HUDEP-2 (cell line): Measurements from ENCODE around the gene KDM4C.
"Not testable (repeated sequence)": the region's sequence is repeated elsewhere in the genome, so short reads cannot be mapped to it uniquely, and the experiment has no call there.

Source experiments
- DNase-seq, 76 experiments: peaks; one replicate each; lab custom pipeline; 2025; ENCODE audit not compliant: unreplicated experiment in 76 of 76; lab: John Stamatoyannopoulos, UW

The KDM4C gene

DNA sequence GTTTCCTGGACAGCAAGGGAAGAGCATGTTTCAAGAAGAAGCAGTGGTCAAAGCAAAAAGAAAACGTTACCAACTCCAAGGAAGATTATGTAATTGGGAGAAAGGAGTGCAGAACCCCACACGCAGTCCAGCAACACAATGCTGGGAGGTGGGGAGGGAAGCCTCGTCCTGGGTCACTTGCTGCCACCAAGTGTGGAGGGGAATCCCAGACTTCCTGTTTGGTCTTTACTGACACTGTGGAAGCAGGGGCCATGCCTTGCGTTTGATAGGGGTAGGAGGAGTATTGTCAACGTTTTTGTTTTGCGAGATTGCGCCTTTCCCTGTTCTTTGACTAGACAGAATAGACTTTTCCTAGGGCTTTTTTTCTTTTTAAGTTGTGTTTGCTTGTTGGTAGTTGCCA, 421.0 kb downstream of the KDM4C start:
- no peak for DNase-seq

DNA sequence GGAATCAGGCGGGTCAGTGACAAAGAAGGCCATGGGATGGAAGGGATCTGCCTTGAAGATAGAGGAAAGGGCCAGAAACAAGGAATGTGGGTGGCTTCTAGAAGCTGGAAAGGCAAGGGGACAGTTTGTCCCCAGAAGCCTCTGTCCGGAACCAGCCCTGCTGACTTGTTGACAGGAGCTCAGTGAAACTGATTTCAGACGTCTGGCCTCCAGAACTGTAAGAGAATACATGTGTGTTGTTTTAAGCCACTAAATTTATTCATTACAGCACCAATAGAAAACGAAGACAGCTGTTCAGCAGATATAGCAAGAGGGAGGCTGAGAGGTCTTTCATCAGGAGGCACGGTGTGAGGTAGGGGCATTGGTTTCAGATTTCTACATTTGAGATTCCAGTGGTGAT, 422.5 kb downstream of the KDM4C start:
- DNase-seq, result no peak

- not testable (repeated sequence) for DNase-seq
Observed at GRCh38 chr9:7183139-7183538, 425.4 kb downstream of the KDM4C start.

DNA sequence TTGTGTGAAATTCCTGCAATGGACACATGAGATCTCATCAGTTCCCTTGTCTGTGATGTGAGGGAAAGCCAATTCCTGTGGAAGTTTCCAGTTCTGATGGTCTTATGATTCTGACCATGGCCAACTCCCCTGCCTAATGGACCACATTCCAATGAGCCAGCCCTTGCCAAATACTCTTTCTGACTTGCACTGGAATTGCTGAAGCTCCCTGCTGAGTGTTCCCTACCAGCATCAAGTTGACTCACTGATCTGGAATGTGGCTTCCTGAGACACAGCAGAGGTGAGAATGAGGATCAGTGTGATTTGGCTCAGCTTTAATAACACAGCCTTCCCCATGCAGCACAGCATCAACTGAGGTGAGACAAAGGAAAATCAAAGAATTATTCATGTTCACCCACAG, 427.8 kb downstream of the KDM4C start:
- DNase-seq, result no peak

GRCh38 chr9:7186175-7186574, 428.4 kb downstream of the KDM4C start:
- DNase-seq, result peak in 28 of 76 experiments; percentile 2 to 46 (median 20)

DNA sequence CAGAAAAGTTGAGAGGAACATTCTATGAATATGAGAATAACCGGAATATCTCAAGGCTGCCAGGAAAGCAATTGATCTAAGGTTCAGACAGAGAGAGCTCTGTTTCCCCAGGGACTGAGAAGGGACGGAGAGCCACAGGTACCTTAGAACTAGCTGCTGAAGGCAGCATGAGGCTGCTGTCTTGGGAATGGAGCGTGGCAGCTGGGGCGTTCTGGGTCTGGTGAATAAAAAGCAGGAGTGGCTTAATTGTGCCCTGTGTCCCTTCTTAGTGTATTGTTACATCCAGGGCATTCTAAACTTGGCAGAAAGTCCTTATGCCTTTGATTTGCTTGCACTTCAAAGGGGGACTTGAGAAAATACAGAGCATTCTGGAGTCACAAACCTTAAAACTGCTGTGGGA, 434.5 kb downstream of the KDM4C start:
- no peak for DNase-seq

GRCh38 chr9:7195526-7195925, 437.8 kb downstream of the KDM4C start:
- no peak for DNase-seq

GRCh38 chr9:7196467-7196866, 438.7 kb downstream of the KDM4C start:
- DNase-seq, result no peak

DNA sequence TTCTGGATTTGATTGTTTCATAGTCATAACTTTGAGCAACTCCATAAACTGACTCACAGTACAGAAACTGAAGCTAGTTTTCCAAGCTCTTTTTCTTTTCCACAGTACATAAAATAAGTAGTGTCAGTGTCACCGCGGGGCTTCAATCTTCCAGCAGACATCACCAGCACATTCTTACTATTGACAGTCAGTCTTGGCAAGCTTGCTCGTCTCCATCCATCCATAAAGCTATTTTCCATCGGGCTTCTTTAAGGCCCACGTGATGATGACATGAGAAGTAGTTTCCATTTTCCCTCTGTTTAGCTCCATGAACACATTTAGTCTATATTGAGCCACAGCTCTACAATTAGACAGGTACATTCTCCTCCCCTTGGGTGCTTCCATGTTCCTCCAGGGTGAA, 443.4 kb downstream of the KDM4C start:
- no peak for DNase-seq

- DNase-seq, result no peak
Observed at GRCh38 chr9:7205806-7206205, 448.0 kb downstream of the KDM4C start.

- no peak for DNase-seq
Observed at GRCh38 chr9:7206221-7206758, 448.5 kb downstream of the KDM4C start.

GRCh38 chr9:7209016-7209715, 451.4 kb downstream of the KDM4C start:
- DNase-seq, result no peak

- DNase-seq, result no peak
Observed at GRCh38 chr9:7209990-7210389, 452.2 kb downstream of the KDM4C start.

DNA sequence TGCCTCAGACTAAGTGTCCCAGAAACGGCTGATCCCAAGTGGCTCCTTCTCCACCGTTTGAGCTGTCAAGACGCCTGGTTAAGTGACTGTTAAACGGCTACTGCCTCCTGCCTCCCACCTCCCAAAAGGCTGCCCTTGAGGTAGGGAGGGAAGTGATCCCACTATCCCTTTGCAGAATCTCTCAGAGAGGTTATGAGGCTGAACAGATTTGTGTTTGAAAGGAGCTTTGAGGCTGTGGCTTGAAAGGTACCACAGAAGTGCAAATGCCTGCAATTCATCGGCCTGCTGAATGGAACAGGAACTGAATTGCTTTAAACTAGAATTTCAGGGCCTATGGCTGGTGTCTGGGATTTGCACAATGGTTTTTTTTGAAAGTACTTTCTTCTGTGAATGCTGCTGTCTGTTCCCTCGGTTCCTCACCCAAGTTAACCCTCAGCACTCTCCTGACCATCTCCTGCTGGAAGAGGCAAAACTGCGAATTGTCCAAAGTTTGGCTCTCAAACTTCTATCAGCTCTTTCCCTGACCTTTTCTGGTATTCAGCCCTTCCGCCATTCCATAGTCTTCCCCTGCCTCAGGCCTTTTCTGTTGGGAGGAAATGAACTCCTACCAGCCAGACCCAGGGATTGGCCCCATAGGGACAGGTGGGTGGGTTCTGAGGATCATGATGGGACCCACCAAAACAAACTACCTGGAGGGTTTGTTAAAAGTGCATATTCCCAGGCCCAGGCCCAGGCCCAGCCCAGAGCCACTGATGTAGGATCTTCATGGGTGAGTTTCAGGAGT, 453.3 kb downstream of the KDM4C start:
- DNase-seq, result no peak

DNA sequence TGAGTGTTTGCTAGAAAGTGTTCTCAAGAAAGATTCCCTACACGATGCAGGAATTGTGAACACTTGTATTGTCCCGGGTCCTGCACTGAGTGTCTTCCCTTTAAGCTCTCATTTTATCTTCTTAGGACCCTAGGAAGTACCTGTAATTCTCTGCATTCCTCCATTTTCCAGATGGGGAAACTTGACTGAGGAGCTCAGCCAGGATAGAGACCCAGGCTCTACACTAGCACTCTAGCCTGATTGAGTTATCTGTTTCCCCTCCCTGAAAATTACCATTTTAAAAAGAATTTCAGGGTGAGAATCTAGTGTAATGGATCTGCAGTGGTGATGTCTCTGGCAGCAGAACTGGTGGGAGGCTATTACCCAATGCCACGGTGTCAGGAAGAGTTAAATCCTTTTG, 453.9 kb downstream of the KDM4C start:
- DNase-seq, result no peak

GRCh38 chr9:7212101-7212500, 454.3 kb downstream of the KDM4C start:
- DNase-seq, result no peak

DNA sequence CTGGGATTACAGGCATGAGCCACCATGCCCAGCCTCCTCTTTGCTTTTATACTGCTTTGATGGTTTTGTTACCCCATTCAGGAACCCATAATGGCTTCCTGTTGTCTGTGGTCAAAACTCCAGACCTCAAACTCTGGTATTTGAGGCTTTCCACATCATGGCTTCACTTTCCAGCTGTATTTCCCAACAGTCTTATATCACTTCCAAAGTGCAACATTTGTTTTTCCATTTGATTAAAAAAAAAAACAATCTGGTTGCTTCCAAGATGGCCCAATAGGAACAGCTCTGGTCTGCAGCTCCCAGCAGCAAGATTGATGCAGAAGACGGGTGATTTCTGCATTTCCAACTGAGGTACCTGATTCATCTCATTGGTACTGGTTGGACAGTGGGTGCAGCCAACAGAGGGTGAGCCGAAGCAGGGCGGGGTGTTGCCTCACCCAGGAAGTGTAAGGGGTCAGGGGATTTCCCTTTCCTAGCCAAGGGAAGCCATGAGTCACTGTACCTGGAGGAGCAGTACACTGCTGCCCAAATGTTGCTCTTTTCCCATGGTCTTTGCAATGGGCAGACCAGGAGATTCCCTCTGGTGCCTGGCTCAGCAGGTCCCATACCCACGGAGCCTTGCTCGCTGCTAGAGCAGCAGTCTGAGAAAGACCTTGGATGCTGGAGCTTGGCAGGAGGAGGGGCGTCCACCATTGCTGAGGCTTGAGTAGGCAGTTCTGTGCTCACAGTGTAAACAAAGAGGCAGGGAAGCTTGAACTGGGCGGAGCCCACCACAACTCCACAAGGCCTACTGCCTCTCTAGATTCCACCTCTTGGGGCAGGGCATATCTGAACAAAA, 458.4 kb downstream of the KDM4C start:
- no peak for DNase-seq

DNA sequence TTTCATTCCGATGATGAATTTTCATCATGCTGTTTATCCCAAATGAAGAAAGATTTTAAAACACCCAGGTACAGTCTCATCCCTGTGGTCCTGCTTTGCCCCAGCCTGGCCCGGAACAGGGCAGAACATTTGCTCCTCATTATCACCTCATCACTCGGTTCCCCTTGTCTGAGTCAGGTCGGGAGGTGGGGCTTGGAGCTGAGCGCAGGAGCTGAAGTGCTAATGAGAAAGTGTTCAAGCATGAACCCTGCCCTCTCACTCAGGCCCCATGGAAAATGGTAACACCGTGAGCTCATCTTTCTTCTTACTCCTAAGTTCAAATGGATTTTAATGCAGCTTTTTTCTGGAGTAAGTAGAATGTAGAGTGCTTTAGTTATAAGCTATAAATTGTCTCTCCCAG, 466.2 kb downstream of the KDM4C start:
- no peak for DNase-seq
